Osteoblast (primary cell): ENCODE measurements around the gene PLCB2. TPM values are rescaled to one million over a fixed set of nuclear protein-coding genes. Genes with fewer than 3 reads are reported as not detected.

ENCODE experiments used
- DNase-seq: peaks from one replicate; pipeline ENCODE4 v3.0.0; 2011; ENCODE audit warnings: low spot score, mixed read lengths; ENCODE audit not compliant: insufficient read length; ENCODE audit errors: missing footprints
- H2AFZ ChIP-seq: 2 replicates; pipeline ENCODE4 v1.6.0; 2011; ENCODE audit warnings: mild to moderate bottlenecking, low read length
- H3K27ac ChIP-seq: 2 replicates; pipeline ENCODE4 v1.5.1; 2011; ENCODE audit warnings: mild to moderate bottlenecking, low read depth, low read length, moderate library complexity
- H3K27me3 ChIP-seq: 2 replicates; pipeline ENCODE4 v1.6.0; 2012; ENCODE audit warnings: mild to moderate bottlenecking, control low read depth, inconsistent platforms, low read length, moderate library complexity; ENCODE audit not compliant: insufficient read depth
- H3K36me3 ChIP-seq: 2 replicates; pipeline ENCODE4 v1.5.1; 2011; ENCODE audit warnings: mild to moderate bottlenecking, low read length, control low read depth, moderate library complexity; ENCODE audit not compliant: insufficient read depth
- H3K4me1 ChIP-seq: 2 replicates; pipeline ENCODE4 v1.5.1; 2011; ENCODE audit warnings: mild to moderate bottlenecking, low read length, control low read depth, moderate library complexity; ENCODE audit not compliant: insufficient read depth
- H3K4me2 ChIP-seq: 2 replicates; pipeline ENCODE4 v1.6.0; 2011; ENCODE audit warnings: mild to moderate bottlenecking, low read length; ENCODE audit not compliant: insufficient read depth
- H3K4me3 ChIP-seq: fragments of 200-600 bp; sonication (generic); 3 replicates; pipeline ENCODE4 v1.5.1; 2012; ENCODE audit warnings: mild to moderate bottlenecking, low read length, inconsistent platforms; ENCODE audit not compliant: insufficient read depth
- H3K79me2 ChIP-seq: 2 replicates; pipeline ENCODE4 v1.6.0; 2012; ENCODE audit warnings: mild to moderate bottlenecking, low read length, control low read depth, inconsistent platforms; ENCODE audit not compliant: insufficient read depth
- H3K9me3 ChIP-seq: 2 replicates; pipeline ENCODE4 v1.5.1; 2011; ENCODE audit warnings: low read depth, low read length, control low read depth
- H4K20me1 ChIP-seq: 2 replicates; pipeline ENCODE4 v1.6.0; 2012; ENCODE audit warnings: mild to moderate bottlenecking, low read length, control low read depth; ENCODE audit not compliant: insufficient read depth
- CTCF ChIP-seq: IDR thresholded peaks from 2 replicates; pipeline ENCODE4 v1.5.1; 2011; ENCODE audit warnings: mild to moderate bottlenecking, low read depth, low read length, moderate library complexity; ENCODE audit errors: extremely low read depth
- total RNA-seq: library from RNA; depleted of rRNA; stranded (reverse); fragments of >200 nt; gene quantifications from 2 replicates; pipeline ENCODE4 v1.2.3, GENCODE V29; 2012

Gene PLCB2
- total RNA-seq, 1 donor: under 0.01 TPM

GRCh38 chr15:40354408-40355171, 46.9 kb upstream of the PLCB2 start:
- no peaks in the 10 kb centered on the region for H4K20me1 ChIP-seq
- TF ChIP-seq CTCF: peak; percentile 69
- H3K4me3 ChIP-seq: peak overlapping the region; percentile 16
- H3K27me3 ChIP-seq: peaks cover 9% of the 10 kb centered on the region
- no peaks in the 10 kb centered on the region for H3K79me2 ChIP-seq
- no peak overlapping the region for H3K27ac ChIP-seq
- peak overlapping the region; percentile 62 for H2AFZ ChIP-seq
- peak; percentile 98 for DNase-seq
- H3K4me1 ChIP-seq: peaks cover 12% of the 10 kb centered on the region
- peak overlapping the region; percentile 43 for H3K4me2 ChIP-seq
- H3K36me3 ChIP-seq: no peaks in the 10 kb centered on the region
- no peaks in the 10 kb centered on the region for H3K9me3 ChIP-seq

GRCh38 chr15:40353697-40354096, 46.0 kb upstream of the PLCB2 start:
- H3K27me3 ChIP-seq: peaks cover 2% of the 10 kb centered on the region
- no peaks in the 10 kb centered on the region for H3K9me3 ChIP-seq
- no peak overlapping the region for H3K27ac ChIP-seq
- no peak overlapping the region for H2AFZ ChIP-seq
- TF ChIP-seq CTCF: no peak
- no peaks in the 10 kb centered on the region for H3K36me3 ChIP-seq
- peaks cover 12% of the 10 kb centered on the region for H3K4me1 ChIP-seq
- no peak for DNase-seq
- H3K4me3 ChIP-seq: no peak overlapping the region
- H3K4me2 ChIP-seq: no peak overlapping the region
- H4K20me1 ChIP-seq: no peaks in the 10 kb centered on the region
- H3K79me2 ChIP-seq: no peaks in the 10 kb centered on the region

GRCh38 chr15:40352281-40352901, 44.7 kb upstream of the PLCB2 start:
- Histone ChIP-seq H3K4me3 (no peak overlapping the region), H3K4me1 (peaks cover 9% of the 10 kb centered on the region), H2AFZ (no peak overlapping the region), H3K27ac (no peak overlapping the region), H3K36me3 (no peaks in the 10 kb centered on the region), H3K4me2 (no peak overlapping the region), H3K9me3 (no peaks in the 10 kb centered on the region), H3K79me2 (no peaks in the 10 kb centered on the region), H3K27me3 (no peaks in the 10 kb centered on the region), H4K20me1 (no peaks in the 10 kb centered on the region)
- peak; percentile 22 for DNase-seq
- TF ChIP-seq CTCF: no peak

- no peak overlapping the region for H3K27ac ChIP-seq
- no peak for DNase-seq
- no peaks in the 10 kb centered on the region for H4K20me1 ChIP-seq
- TF ChIP-seq CTCF: no peak
- H3K27me3 ChIP-seq: no peaks in the 10 kb centered on the region
- H3K9me3 ChIP-seq: no peaks in the 10 kb centered on the region
- no peak overlapping the region for H3K4me3 ChIP-seq
- no peaks in the 10 kb centered on the region for H3K36me3 ChIP-seq
- H3K79me2 ChIP-seq: no peaks in the 10 kb centered on the region
- no peak overlapping the region for H2AFZ ChIP-seq
- peaks cover 7% of the 10 kb centered on the region for H3K4me1 ChIP-seq
- H3K4me2 ChIP-seq: no peak overlapping the region
These were observed 41.4 kb upstream of the PLCB2 start for GRCh38 chr15:40349163-40349562.
